MCF 10A (cell line): ENCODE results near the gene GOSR1. TPM values are rescaled to one million over a fixed set of nuclear protein-coding genes. Genes with fewer than 3 reads are reported as not detected.
A peak's percentile ranks its signal among the peaks of the same experiment; 100 is the strongest.
"Not testable (repeated sequence)": the region's sequence is repeated elsewhere in the genome, so short reads cannot be mapped to it uniquely, and the experiment has no call there.

Source experiments
- BruUV-seq: library from RNA; stranded (reverse); fragments of 400-500 nt; replicated peaks from 2 replicates; lab custom pipeline; 2021; lab: Mats Ljungman, UMichigan
- CTCF ChIA-PET: fragments of 300-600 bp; sonication (Branson Sonifier 250); formaldehyde crosslinking; extraction: SDS; loops from one replicate; lab custom pipeline; 2021; ENCODE audit warnings: antibody characterized with exemption, inconsistent platforms; lab: Yijun Ruan, JAX
- POLR2A ChIA-PET: fragments of 300-600, 350-650 bp; sonication (Branson Sonifier 250); formaldehyde crosslinking; extraction: SDS; loops from one replicate; lab custom pipeline; 2020; ENCODE audit warnings: antibody characterized with exemption, inconsistent platforms; lab: Yijun Ruan, JAX
- DNase-seq: peaks from one replicate; pipeline ENCODE4 v3.0.0-alpha.2; 2018; ENCODE audit not compliant: unreplicated experiment
- H3K27ac Mint-ChIP-seq: one replicate; pipeline ENCODE4 v1.8.0; 2022; ENCODE audit warnings: mild to moderate bottlenecking, low read depth, mixed read lengths; ENCODE audit not compliant: unreplicated experiment
- H3K27me3 Mint-ChIP-seq: one replicate; pipeline ENCODE4 v1.8.0; 2022; ENCODE audit warnings: mixed read lengths; ENCODE audit not compliant: insufficient read depth, unreplicated experiment
- H3K36me3 Mint-ChIP-seq: one replicate; pipeline ENCODE4 v1.8.0; 2022; ENCODE audit warnings: mild to moderate bottlenecking, moderate library complexity, mixed read lengths; ENCODE audit not compliant: insufficient read depth, unreplicated experiment
- H3K4me1 Mint-ChIP-seq: one replicate; pipeline ENCODE4 v1.8.0; 2022; ENCODE audit warnings: mixed read lengths; ENCODE audit not compliant: insufficient read depth, unreplicated experiment
- H3K4me3 Mint-ChIP-seq: one replicate; pipeline ENCODE4 v1.8.0; 2022; ENCODE audit warnings: mild to moderate bottlenecking, moderate library complexity, mixed read lengths; ENCODE audit not compliant: unreplicated experiment
- H3K9me3 Mint-ChIP-seq: one replicate; pipeline ENCODE4 v1.8.0; 2022; ENCODE audit warnings: mixed read lengths; ENCODE audit not compliant: unreplicated experiment
- intact Hi-C: fragments of 100-400 bp; cut with micrococcal nuclease; formaldehyde crosslinking; loops from 2 replicates; pipeline ENCODE4 v1.14.1; 2022
- total RNA-seq: library from RNA; stranded (reverse); gene quantifications from 2 replicates; pipeline ENCODE4 v1.2.3, GENCODE V29; 2022
- TF ChIP-seq, protein P1 (sequence below): fragments of 200-600 bp; IDR thresholded peaks from one replicate; pipeline ENCODE4 v1.8.0; 2022; ENCODE audit warnings: antibody characterized with exemption, mild to moderate bottlenecking; ENCODE audit not compliant: unreplicated experiment

Gene GOSR1
- total RNA-seq, 1 experiment from 2014 or later = 57.6 TPM

DNA sequence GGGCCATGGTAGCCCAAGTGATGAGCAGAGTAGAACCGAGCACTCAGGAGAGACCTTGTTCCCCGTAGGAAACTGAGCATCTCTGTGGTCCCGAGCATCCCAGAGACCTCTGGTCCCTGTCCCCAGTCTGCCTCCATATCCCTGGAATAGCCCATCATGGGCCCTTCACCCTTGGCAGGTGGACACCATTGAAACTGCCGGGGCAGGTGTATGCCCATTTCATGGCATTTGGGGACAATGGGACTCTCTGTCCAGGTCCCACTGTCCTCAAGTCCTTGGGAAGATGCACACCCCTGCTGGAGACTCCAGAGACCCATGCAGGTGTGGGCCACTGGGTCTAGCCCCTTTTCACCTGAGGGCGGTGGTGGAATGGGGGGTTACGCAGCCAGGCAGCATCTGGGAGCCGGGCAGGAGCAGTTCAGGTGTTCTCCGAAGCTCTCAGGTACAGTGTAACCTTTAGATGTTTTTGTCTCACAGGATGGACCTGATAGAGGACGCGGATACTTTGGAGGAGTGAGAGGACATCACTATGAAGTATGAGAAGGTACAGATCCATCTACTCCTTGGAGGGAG, 75.9 kb downstream of the GOSR1 start:
- Mint-ChIP-seq H3K4me1 (peaks cover 13% of the 10 kb centered on the region), H3K36me3 (no peaks in the 10 kb centered on the region), H3K27me3 (no peaks in the 10 kb centered on the region), H3K9me3 (no peaks in the 10 kb centered on the region), H3K27ac (no peak overlapping the region), H3K4me3 (no peak overlapping the region)
- no peak for DNase-seq
- intact Hi-C loops = no loop called here
- ChIA-PET CTCF (interaction anchor here (0.5 kb wide), 1 partner anchor 14 kb away, joined by 5 read pairs; no protein-coding TSS in a partner anchor), POLR2A (no interaction called here)
- no TSS peak for BruUV-seq
- TF ChIP-seq, protein P1, sequence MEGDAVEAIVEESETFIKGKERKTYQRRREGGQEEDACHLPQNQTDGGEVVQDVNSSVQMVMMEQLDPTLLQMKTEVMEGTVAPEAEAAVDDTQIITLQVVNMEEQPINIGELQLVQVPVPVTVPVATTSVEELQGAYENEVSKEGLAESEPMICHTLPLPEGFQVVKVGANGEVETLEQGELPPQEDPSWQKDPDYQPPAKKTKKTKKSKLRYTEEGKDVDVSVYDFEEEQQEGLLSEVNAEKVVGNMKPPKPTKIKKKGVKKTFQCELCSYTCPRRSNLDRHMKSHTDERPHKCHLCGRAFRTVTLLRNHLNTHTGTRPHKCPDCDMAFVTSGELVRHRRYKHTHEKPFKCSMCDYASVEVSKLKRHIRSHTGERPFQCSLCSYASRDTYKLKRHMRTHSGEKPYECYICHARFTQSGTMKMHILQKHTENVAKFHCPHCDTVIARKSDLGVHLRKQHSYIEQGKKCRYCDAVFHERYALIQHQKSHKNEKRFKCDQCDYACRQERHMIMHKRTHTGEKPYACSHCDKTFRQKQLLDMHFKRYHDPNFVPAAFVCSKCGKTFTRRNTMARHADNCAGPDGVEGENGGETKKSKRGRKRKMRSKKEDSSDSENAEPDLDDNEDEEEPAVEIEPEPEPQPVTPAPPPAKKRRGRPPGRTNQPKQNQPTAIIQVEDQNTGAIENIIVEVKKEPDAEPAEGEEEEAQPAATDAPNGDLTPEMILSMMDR = no peak

DNA sequence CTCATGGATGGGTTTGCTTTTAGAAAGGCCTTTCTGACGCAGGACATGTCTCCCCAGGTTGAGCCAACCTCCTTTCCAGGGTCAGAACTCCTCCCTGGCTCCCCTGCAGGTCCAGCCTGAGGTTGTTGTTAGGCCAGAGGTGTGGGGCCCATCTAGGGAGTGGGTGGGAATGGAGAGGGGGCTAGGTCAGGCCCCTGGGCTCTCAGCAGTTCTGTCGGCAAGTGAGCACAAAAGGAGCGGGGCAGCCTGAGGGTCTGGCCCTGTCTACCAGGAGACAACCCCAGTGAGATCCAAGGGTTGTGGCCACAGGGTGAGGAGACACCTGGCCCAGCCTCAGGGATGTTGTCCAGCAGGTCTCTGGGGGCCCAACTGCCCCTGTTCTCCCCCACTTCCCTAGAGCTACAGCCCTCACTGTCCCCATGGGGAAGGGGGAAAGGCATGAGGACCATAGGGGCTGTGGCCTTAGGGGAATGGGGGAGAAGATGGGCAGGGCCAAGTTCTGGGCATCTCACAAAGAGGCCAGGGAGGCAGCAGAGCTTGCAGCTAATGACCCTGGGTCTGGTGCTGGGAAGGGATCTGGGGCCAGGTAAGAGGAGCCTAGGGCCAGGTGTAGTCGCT, 76.7 kb downstream of the GOSR1 start:
- intact Hi-C loops, H3K36me3 Mint-ChIP-seq, DNase-seq, CTCF ChIA-PET, H3K27ac Mint-ChIP-seq, H3K9me3 Mint-ChIP-seq, BruUV-seq, H3K4me3 Mint-ChIP-seq, POLR2A ChIA-PET, H3K27me3 Mint-ChIP-seq: not testable (repeated sequence)
- peaks cover 13% of the 10 kb centered on the region for H3K4me1 Mint-ChIP-seq

DNA sequence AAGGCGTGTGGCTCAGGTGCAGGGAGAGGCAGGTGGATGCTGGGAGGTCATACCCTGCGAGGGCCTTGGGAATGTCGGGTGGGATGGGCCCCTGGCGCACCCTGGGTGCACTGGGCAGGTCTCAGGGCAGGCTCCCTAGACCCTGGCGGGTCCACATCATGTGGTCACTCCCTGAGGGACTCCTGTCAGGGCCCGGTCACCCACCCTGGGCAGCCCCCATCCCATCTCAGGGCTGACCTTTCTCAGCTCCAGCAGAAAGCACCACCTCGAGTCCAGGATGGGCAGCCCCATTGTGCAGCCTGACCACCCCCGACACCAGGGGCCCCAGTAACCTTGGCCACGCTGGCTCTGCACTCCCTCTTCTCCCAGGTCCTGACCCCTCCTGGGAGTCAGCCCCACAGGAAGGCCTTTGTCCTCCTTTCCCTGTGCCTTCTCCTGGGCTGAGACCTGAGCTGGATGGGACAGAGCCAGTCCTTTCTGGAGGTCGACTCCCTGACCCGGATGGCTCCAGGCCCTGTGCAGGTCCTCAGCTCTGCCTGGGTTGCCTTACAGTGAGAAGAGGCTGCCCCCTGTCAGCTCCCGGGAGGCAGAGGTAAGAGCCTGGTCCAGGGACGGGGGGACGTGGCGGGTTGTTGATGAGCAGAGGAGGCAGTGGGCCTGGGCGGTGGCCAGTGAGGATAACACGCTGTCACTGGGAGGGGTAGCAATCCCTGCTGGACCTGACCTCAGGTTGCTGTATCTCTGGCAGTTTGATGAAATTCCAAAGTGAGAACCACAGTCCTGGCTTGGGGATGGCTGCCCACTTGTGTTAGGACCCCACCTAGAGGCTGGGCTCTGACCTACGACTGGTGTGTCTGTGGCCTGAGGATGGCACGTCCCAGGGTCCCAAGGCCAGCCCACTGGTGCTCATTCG, 77.9 kb downstream of the GOSR1 start:
- ChIA-PET POLR2A (no interaction called here), CTCF (interaction anchor here (0.6 kb wide), 1 partner anchor 10 kb away, joined by 3 read pairs; no protein-coding TSS in a partner anchor)
- peaks cover 13% of the 10 kb centered on the region for H3K4me1 Mint-ChIP-seq
- intact Hi-C loops = no loop called here
- H3K27me3 Mint-ChIP-seq = no peaks in the 10 kb centered on the region
- H3K4me3 Mint-ChIP-seq = no peak overlapping the region
- BruUV-seq = no TSS peak
- TF ChIP-seq, protein P1 = peak; percentile 5
- peak; percentile 34 for DNase-seq
- no peaks in the 10 kb centered on the region for H3K9me3 Mint-ChIP-seq
- no peak overlapping the region for H3K27ac Mint-ChIP-seq
- no peaks in the 10 kb centered on the region for H3K36me3 Mint-ChIP-seq

DNA sequence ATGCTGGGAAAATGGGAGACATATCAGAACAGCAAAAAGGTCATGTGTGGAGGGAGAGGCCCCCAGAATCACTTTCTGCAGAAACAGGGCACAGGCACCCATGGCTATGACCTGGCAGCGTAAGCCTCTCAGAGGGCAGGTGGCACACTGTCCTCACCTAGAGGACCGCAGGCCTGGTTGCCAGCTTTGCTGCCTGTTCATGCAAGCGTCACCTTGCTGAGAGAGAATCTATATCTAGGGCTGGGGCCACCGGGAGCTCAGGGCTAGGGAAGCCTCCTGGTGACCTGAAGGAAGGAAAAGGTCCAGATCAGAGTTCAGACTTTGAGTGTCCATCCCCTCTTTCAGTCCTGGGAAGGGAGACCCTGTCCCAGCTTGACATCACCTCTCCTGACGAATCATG, 78.7 kb downstream of the GOSR1 start:
- TF ChIP-seq, protein P1 = no peak
- peaks cover 6% of the 10 kb centered on the region for H3K4me1 Mint-ChIP-seq
- no peak for DNase-seq
- no TSS peak for BruUV-seq
- no peaks in the 10 kb centered on the region for H3K9me3 Mint-ChIP-seq
- no peaks in the 10 kb centered on the region for H3K27me3 Mint-ChIP-seq
- intact Hi-C loops = no loop called here
- ChIA-PET CTCF (no interaction called here), POLR2A (no interaction called here)
- no peaks in the 10 kb centered on the region for H3K36me3 Mint-ChIP-seq
- no peak overlapping the region for H3K27ac Mint-ChIP-seq
- H3K4me3 Mint-ChIP-seq = no peak overlapping the region
